Gastrocnemius medialis (tissue), 4 donors: ENCODE results near the gene UNC5B.

Experiments
- CTCF ChIP-seq, 5 experiments: fragments of 450-650 bp in 3 of 5; fragments of 200-600 bp in 2 of 5; sonication (generic) in 2 of 5; IDR thresholded peaks in 4 of 5; conservative IDR thresholded peaks in 1 of 5; 1 replicate in 4 of 5; 2 replicates in 1 of 5; pipeline ENCODE4 v1.5.1; 2016 to 2019; ENCODE audit warnings: antibody characterized with exemption in 5 of 5, mild to moderate bottlenecking in 3 of 5, moderate library complexity in 3 of 5
- POLR2A ChIP-seq, 2 donors: fragments of 450-650 bp; IDR thresholded peaks; one replicate each; pipeline ENCODE4 v1.6.1; 2017; ENCODE audit warnings: antibody characterized with exemption in 2 of 2, mild to moderate bottlenecking in 2 of 2, moderate library complexity in 2 of 2

GRCh38 chr10:71239131-71239915 lies 27.0 kb downstream of the UNC5B start:
- TF ChIP-seq CTCF (IDR thresholded peaks at IDR 0.05 in 4 of 5, conservative IDR thresholded peaks at IDR 0.05 in 1 of 5) = no peak
- no peak for TF ChIP-seq POLR2A (IDR thresholded peaks at IDR 0.05)
